HG03469 (cell line): ENCODE results near the gene F8.
"Not testable (repeated sequence)": the region's sequence is repeated elsewhere in the genome, so short reads cannot be mapped to it uniquely, and the experiment has no call there.

Experiments
- ATAC-seq: cut with Tn5 transposase; IDR thresholded peaks from one replicate; pipeline ENCODE4 v1.9.1; 2021; ENCODE audit warnings: mild to moderate bottlenecking, moderate library complexity, moderate number of reproducible peaks; ENCODE audit not compliant: unreplicated experiment

F8 gene

DNA sequence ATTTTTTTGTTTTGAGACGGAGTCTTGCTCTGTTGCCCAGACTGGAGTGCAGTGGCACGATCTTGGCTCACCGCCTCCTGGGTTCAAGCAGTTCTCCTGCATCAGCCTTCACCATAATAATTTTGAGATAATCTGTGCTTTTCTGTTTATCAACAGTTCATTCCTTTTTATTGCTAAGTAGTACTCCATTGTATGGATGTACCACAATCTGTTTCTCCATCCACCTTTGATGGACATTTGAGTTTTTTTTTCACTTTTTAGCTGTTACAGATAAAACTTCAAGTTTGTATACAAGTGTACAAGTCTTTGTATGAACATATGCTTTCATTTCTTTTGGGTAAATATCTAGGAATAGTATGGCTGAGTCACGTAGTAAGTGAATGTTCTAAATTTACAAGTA is 13.2 kb upstream of the F8 start:
- ATAC-seq = no peak

DNA sequence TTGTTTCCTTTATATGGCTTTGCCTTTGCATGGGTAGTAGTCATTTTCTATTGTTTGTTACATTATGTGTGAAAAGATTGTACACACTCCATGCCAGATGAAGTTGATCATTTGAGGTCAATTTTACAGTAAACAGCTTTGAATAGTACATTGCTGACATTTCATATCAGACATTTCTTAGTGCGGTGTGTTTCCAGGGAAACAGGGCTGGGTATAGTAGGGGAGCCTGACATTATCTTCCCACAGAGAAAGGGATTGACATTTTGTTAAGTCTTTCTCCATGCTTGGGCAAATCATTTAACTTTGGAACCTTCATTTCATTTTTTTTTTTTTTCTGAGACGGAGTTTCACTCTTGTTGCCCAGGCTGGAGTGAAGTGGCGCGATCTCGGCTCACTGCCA is 9.1 kb upstream of the F8 start:
- ATAC-seq = no peak

DNA sequence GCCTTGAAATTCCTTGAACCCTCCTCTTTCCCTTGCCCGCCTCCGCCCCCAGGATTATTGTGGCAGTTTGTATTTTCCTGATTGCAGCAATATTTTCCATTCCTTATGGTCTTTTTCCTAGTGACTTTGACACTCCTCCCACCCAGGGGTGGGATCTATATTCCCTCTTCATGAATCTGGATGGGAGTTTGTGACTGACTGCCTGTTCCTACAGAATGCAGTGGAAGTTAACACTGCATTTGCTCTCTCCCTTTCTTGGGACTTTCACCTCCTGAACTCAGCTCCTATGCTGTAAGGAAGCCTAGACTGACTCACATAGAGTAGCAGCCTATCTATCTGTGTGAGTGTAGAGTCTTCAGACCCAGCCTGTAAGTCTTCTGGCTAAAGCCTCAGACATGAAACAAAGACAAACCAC is 6.4 kb upstream of the F8 start:
- ATAC-seq = no peak

DNA sequence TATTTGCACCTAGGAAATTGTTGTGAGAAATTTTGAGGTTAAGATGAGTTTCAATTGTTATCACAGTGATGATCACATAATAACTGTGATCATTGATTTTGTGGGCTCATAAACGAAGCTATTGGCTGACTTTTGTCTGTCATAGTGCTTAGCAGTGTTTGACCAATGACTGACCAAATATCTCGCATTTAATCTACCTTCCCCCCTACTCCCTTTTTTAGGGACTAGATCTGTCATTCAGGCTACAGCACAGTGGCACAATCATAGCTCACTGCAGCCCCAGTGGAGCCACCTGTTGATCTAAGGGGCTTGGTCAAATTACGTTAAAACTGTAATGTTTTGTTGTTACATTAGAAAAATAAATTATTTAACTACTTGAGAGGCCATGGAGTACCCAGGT is 5.6 kb upstream of the F8 start:
- no peak for ATAC-seq

DNA sequence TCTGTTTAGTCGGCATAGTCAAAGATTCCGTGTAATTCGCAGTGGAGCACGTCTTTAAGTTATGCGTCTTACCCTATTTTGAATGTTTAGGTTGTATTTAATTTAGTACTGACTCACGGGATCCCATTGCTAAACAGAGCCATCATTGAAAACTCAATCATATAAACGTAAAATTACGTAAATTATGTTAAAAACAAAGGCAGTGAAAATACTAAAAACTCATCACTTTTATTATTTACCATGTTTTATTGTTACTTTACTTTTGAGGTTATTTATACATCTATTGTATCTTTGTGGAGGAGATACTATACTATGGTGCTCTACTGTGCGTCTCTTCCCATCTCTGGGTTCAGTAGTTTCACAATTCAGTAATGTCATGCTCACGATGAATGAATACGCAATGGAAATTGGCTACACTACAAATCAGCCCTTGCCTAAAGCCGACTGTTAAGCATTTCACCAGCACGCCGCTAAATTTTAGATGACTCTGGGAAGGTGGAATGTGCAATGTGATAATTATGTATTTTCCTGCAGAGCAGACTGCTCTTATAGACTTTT is 5.1 kb upstream of the F8 start:
- no peak for ATAC-seq

DNA sequence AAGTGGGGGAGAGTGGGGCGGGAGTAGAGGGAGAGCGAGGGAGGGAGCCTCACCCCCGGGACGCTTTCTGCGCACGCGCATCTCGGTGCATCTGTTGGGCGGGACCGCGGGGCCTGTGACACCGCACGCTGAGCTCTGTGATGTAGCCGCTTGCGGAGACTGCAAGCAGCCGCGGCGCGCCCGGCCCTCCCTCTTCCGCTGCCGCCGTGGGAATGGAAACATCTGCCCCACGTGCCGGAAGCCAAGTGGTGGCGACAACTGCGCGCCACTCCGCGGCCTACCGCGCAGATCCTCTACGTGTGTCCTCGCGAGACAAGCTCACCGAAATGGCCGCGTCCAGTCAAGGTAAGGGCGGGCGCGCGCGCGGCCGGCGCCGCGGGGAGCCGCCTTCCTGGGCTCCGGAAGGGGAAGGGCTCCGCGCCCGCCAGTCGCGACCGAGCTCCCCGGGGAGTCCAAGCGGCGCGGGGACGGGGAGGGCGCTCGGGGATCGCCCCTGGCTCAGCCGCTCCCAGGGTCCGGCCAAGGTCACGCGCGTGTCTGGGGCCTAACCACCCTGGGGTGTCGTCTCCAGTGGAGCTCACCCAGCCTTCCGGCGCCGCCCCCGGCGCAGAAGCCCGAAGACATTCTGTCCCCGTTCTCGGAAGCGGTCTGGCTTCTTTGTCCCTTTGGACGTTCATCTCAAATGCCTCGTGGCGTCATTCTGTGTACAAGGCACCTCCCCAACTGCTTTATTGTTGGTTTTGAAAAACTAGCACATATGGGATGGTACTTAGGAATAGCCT is 4.4 kb upstream of the F8 start, which contains the start of gene FUNDC2:
FUNDC2 (plus strand) TSS at position 118 of the 782 bp plus-strand sequence; CDS start at position 213, 95 bp downstream.
- peak; percentile 83 for ATAC-seq

DNA sequence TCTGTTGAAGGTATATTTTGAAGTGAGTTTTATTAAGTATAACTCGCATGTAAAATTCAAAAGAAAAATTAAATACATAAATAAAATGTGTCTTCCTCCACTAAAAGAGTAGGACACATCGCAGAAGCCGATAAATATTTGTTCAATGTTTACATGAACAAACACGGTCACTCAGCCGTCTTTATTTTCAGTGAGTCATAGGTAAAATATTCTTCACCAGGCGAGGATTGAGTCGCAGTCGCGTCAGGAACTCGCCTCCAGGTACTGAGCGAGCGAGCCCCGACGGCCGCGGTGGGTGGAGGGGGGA is 3.9 kb upstream of the F8 start:
- no peak for ATAC-seq

DNA sequence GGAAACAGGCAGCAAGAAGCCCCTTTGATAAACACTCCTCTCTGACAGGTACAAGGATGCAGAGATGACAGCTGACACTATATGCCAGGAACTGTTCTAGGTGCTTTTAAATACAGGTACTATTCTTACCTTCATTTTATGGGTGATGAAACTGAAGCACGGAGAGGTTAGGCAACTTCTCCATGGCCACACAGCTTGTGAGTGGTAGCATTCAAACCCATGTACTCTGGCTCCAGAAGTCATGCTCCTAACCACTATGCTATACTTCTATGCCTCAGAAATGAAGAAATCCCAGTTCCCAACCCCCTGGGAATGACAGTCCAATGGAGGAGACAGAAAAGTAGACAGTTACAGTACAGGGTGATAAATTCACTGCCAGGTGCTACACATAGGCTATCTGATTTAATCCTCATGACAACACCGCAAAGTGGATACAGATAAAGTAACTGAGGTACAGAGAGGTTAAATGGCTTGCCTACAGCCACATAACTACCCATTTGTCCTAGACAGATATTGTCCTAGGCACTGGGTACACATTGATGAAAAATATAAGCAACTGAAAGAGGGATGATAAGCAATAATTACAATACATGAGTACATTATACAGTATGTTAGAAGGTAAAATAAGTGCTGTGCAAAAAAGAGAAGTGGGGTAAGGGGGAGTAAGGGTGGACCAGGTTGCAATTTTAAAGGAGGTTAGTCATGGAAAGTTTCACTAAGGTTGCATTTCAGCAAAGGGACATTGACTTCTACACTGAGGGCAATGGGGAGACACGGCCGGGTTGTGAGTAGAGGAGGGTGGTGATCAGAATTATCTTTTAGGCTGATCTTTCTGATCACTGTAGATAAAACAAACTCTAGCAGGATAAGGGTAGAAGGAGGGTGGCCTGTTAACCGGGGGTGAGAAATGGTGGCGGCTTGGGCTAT is 1.6 kb upstream of the F8 start:
- no peak for ATAC-seq

DNA sequence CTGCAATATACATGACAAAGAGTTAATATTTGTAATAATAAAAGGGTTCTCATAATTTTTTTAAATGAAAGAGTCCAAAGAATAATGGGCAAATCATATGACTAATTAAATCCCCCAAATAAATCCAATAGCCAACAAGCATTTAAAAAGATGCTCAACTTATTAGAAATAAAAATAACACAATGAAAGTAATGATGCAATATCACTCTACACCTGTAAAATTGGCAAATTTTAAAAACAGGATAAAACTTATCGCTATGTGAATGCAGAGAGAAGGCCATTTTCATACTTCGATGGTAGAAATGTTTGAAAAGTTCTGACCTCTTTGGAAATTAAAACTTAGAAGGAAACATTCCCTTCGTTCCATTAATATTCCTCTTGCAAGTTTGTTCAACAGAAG is 1.9 kb downstream of the F8 start:
- ATAC-seq = no peak

DNA sequence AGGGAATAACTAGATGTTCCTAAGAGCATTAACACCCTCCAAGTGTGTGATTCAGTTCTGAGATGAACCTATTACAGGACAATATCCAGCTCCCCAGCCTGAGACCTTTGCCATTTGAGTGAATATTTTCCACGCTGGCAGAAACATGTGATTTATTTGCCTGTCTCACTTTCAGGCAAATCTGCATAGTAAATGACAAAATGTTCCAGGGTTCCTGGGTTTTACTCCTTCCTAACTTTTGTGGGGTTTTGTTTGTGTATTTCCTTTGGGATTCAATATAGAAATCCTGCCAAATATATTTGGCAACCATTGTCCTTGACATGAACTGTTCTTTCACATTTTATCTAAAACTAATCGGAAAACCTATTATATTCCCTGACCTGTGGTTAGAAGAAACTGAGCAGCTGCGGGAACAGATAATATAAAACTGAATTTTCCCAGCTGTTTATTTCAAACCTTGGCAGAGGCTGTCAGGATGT is 12.5 kb downstream of the F8 start:
- ATAC-seq = no peak

DNA sequence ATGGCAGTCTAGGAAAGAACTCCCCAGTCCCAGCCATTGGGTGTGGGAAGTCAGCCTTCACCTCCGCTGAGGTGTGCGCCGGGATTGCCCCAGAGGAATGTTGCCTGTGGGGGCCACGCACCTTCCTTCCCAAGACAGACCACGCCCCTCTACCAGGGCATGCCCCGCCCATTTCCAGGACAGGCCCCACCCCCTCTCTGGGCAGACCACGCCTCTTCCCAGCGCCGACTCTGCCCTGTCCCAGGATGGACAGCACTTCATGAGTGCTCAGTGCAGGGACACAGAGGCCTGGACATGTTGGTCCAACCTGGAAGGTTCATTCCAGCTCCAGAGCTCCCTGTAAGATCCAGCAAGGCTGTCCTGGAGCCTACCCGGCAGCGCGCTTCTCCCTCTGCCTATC is 13.9 kb downstream of the F8 start:
- ATAC-seq = not testable (repeated sequence)

DNA sequence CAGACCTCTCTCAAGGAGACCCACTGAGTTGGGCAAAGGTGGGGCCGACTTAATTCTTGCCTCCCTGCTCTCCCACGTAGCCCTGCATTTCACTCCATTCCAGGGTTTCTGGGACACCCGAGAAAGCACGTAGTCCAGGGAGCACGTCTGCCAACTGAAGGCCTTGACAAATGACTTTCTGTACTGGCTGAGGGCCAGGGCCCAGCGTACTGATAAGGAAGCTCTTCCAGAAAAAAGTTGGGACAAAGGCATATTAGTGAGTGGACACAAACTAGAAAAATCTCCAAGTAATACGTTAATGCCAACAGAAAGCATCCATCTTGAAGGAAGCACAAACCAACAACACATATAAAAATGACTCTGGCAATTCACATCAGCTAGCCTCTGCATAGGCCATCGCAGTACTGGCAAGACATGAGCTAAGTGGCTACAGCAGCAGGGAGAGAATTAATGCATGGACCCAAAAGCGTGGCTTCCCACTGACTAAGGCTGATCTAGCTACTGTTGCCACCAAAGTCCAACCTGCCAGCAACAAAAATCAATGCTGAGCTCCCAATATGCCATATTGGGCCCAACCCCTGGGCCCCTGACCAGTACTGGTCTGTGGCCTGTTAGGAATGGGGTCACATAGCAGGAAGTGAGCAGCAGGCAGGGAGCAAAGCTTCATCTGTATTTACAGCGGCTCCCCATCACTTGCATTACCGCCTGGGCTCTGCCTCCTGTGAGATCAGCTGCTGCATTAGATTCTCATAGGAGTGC is 15.4 kb downstream of the F8 start:
- ATAC-seq = not testable (repeated sequence)

DNA sequence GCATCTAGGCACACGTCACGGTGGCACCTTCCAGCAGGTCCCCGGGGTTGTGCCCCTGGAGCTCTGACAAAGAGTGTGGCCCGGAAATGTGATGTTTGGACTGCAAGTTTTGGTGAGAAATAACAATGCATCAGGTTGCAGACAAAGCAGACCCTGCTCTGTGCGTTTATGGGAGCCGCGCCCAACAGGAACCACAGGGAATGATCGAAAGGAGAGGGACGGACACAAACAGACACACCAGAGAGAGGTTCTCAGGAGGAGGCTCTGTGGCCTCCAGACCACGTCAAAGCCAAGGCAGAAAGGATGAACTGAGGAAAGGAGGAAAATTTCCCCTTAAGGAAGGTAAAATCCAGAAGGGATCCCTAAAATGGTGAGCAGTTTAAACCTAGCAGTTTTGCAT is 16.1 kb downstream of the F8 start:
- ATAC-seq = not testable (repeated sequence)

DNA sequence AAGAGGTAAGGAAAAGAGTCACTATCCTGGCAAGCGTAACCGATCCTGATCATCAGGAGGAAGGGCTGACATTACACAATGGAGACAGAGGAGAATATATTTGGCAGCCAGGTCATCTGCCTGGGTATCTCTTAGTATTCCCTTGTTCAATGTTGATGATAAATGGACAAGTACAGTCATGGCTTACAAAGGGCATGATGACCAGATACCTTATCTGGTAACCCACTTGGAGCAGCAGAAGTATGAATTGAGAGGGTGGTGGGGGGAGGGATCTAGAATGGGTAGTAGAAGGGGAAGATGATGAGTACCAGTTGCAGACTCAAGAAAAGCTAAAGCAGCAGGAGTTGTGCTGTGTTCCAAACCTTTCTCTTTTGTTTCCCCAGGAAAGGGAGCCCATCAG is 17.3 kb downstream of the F8 start:
- ATAC-seq = no peak

DNA sequence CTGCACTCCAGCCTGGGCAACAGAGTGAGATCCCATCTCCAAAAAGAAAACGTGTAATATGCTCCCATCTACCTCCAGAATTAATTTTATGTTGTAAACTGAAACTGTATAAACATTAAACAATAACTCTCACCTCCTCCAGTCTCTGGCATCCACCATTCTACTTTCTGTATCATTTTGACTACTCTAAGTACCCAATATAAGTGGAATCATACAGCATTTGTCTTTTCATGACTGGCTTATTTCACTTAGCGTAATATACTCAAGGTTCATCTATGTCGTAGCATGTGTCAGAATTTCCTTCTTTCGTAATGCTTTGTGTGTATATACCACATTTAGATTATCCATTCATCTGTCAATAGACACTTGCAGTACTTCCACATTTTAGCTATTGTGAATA is 20.6 kb downstream of the F8 start:
- ATAC-seq = no peak

DNA sequence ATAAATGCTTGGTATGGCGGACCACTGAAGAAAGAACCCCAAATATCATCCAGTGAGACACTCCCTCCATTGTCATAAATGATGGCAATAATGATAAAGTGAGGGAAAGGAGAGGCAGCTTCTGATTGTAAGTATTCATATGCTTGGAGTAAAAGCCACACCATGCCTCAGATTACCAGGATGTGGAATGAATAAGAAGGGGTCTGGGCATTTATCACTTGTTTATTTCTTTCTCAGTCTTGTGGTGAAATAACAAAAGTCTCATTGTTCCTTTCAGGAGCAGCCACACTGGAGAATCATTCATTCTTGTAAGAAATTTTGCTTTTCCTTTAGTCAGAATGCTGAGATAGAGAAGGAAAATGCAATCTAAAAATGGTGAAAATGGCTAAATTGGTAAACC is 21.7 kb downstream of the F8 start:
- no peak for ATAC-seq

DNA sequence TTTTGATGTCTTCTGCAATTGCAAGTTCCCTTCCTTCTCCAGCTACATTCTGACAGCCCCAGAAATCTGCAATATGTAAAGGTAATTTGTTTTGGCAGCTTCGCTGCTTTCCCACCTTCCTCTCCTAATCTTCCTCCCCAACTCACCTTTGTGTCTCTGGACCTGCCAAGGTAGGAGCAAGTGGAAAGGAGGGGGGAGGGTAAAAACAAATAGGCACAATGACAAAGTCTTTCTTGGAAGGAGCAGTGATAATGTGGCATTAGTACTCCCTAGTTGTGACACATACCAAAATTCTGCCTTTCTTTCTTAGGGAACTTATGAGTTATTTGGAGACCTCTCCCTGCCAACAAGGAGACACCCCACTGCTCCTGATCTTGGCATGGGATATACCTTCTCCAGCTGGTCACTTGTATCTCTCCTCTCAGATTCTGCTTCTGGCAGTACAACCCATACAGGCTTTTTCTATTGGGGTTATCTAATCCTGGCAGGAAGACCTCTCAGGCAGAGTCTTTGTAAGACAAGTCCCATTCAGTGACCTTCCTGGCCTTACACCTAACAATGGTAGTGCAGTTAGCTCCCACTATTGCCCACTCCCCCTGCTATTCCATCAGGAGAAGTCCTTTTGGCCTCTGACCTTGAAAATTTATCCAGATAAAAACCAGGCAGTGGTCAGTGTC is 24.2 kb downstream of the F8 start:
- ATAC-seq = no peak

DNA sequence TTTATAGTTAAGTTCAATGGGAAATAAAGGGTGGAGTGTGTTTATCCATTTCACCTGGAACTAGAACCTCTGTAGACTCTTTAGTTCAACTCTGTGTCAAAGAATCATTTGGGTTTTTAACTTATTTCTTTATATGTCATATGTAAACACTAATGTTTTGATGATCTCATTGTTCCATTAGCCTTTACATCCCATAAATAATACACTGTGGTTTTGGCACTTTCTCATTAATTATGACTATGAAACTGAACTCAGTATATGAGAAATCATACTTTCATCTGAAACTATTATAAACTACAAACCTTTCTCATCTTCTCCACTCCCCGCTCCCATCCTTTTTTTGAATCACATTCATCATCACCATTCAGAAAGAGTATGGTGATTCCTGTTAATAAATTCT is 31.0 kb downstream of the F8 start:
- no peak for ATAC-seq

DNA sequence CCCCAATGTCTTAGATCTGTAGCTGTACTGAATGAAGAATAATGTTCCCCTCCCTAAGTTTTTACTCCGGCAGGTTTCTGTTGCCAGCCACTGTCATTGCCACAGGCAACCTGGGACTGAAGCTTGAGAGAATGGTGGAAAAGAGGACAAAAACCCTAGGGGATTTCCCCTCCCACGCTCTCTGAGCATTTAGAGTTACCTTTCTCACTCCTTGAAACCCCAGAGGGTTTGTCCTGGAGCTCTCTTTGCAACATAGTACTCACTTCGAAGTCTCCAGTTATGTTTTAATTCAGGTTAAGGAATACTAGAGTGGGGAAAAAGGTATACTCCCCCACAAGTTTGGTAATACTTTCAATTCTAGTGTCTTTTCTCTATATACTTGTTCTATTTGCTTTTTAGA is 31.5 kb downstream of the F8 start:
- ATAC-seq = no peak

DNA sequence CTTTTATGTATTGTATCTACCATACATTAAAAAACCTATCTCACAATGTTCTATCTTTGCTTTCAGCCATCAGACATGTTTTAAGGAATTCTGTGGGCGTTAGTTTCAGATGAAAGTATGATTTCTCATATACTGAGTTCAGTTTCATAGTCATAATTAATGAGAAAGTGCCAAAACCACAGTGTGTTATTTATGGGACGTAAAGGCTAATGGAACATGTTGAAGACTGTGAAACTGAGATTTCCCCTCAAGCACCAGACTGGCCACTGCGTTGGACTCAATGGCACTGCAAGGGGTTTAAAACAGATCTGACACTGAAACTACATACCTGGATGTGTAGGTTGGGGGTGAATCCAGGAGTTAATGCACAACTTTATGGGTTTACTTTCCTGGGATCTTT is 32.0 kb downstream of the F8 start:
- ATAC-seq = peak; percentile 48
